AG08395 (cell line): ENCODE measurements around the gene CHCHD6.

Source experiments
- DNase-seq: peaks from one replicate; pipeline ENCODE4 v3.0.0; 2012; ENCODE audit warnings: mixed read lengths, low spot score

Gene CHCHD6

GRCh38 chr3:126826693-126827092 is 122.7 kb downstream of the CHCHD6 start:
- DNase-seq = no peak

DNA sequence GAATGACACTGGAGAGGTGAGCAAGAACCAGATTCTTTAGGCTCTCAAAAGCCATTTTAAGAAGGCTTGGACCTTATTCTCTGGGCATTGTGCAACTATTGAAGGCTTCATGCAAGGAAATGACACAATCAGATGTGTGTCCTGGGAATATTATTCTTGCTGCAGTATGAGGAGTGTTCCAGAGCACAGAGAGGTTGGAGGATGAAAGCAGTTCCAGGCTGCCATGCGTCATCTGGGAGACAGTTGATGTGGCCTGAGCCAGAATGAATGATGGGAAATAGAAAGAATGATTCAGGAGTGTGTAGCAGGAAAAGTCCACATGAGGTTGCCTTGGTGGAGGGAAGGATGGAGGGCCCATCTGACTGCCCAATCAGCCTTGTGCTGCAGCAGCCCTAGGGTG is 123.1 kb downstream of the CHCHD6 start:
- peak; percentile 20 for DNase-seq

- DNase-seq = no peak
These were observed 124.3 kb downstream of the CHCHD6 start for GRCh38 chr3:126828306-126828705.

DNA sequence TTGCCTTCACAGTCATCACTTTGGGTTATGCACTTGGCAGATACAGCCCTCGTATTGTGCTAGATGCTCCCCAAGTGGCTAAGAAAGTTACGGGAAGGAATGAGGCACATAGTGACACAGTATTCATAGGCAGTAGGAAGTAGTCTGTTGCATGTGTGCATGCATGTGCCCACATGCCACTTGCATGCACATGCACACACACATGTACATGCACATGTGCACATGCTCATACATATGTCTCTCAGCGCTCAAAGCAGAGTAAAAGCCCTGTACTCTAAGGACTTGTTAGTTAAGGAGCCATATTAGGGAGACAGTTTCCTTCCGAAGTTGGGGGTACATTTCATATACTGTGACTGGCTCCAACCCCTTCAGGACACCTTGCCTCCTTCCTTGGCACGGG is 128.9 kb downstream of the CHCHD6 start:
- DNase-seq = no peak

- DNase-seq = no peak
These were observed 130.8 kb downstream of the CHCHD6 start for GRCh38 chr3:126834596-126835471.

DNA sequence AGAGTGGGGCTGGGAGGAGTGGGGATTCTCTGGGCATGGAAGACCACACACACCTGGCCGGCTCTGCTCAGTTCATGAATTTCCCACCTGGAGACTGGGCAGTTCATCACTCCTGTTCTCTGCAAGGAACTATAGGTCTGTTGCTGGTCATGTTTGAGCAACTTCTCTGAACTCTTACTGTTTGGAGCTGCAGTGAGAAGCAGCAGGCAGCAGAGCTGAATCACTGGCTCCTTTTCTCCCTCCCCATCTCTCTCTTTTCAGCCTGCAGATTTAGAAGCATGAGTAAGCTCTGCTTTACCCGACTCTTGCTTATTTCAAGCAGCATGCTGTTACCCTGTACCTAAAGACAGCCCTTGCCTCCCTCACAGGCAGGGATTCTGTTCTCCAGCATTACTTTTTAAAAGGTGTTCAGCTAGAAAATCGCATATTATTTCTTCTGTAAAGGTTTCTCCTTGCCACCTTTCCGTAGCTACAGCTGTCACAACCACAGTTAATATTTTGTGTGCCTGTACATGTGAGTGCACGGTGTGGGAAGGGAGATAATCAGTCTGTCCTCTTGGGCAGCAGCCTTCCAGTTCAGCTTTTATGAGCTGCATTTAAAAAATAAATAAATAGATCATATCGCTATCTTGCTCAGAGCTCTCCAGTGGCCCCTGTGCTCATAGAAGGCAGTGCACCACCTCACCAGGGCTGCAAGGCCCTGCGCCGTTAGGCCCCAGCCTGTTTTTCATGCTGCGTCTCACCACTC is 131.6 kb downstream of the CHCHD6 start:
- DNase-seq = peak; percentile 70

DNA sequence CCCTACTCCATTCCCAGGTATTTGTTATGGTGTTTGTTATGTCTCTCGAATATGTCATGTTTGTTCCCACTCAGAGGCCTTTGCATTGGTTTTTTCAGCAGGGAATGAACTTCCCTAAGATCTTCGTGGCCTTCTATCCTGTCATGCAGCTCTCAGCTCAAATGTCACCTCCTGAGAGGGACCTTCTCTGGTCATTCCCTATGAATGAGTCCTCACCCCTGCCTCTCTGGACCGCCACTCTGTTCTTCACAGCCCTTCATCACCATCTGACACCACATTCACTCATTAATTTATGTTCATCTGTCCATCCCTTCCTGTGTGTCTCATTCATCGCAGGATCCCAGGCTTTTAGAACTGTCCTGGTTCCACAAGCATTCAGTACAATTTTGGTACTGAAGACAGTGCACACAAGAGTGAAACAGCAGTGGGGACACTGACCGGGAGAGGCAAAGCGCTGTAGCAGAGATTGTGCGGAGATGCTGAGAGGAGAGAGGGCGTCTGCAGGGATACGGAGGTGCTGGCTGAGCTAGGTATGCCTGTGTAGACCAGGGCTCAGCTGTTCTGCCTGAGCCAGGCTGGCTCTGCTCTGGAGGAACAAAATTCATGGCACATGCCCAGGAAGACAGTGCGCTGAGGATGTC is 132.3 kb downstream of the CHCHD6 start:
- no peak for DNase-seq

DNA sequence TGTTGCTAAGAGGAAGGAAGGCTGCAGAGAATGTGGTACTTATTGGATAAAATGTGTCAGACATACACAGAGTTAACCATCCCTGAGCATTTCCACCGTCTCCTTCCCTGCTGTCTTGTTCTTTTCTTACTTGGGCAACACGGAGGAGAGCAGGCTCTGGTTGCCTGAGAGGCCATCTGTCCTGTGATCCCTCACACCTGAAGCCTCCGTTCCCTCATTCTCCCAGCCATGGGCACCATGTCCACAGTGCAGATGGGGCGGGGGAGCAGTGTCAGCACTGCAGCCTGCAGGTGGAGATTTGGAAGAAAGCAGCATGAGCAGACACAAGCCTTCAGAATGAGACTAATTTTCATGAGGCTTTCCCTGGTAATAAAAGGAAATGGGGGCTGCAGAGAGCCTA is 133.7 kb downstream of the CHCHD6 start:
- no peak for DNase-seq

- DNase-seq = no peak
These were observed 142.1 kb downstream of the CHCHD6 start for GRCh38 chr3:126845920-126846715.

GRCh38 chr3:126847061-126847460 is 143.0 kb downstream of the CHCHD6 start:
- no peak for DNase-seq

DNA sequence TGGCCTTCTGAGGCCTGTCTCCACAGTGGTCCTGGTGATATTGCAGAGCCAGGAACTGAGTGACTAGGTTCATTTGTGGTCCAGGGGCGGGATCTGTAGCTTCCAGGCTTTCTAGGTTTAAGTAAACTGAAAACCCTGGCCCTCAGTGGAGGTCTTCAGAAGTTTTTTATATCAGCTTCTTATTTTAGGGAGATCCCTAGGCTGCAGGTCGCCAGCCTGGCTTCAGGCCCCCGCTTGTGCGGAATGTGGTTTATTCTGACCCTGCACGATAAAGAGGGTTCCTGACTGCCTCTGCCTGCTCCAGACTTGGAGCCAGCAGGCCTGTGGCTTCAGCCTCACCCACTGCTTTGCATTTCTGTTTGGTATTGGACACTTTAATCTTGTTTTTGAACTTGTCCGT is 145.0 kb downstream of the CHCHD6 start:
- no peak for DNase-seq

DNA sequence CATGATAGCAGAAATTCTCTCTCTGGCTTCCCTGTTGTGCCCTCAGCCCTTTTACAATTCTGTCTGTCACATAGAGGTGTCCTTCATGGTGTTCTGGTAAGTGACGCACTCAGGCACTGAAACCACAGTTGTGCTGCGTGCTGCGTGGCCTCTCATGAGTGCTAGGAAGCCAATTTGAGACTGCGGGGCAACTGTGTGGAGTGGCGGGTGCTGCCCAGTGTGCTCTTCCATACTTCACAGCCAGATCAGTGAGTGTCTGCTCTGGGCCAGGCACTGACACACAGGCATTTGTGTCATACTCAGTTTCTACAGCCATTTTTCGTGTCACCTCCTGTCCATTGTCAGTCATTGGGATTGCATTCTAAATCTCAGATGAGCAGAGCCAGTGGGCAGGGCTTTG is 145.7 kb downstream of the CHCHD6 start:
- no peak for DNase-seq

GRCh38 chr3:126850370-126851085 is 146.5 kb downstream of the CHCHD6 start:
- peak; percentile 40 for DNase-seq

- no peak for DNase-seq
These were observed 147.3 kb downstream of the CHCHD6 start for GRCh38 chr3:126851382-126851781.

DNA sequence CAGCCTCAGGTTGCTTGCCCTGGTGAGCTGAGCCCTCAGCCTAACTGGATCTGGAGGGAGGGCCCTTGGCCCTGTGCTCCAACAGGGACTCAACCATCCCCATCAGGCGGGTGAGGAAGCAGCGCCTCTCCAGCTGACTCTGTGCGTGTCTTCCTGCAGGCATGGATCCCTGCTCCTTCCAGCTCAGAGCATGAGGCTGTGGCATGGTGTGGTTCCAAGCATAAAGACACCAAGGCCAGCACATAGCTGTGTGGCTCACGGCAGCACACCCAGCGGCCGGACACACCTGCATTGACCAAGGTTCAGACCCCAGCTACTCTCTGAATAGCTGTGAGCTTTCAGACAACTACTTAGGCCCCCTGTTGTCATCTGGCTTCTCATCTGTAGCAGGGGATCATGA is 147.9 kb downstream of the CHCHD6 start:
- DNase-seq = no peak

- no peak for DNase-seq
These were observed 148.5 kb downstream of the CHCHD6 start for GRCh38 chr3:126852511-126852910.

GRCh38 chr3:126854666-126855065 is 150.6 kb downstream of the CHCHD6 start:
- no peak for DNase-seq

DNA sequence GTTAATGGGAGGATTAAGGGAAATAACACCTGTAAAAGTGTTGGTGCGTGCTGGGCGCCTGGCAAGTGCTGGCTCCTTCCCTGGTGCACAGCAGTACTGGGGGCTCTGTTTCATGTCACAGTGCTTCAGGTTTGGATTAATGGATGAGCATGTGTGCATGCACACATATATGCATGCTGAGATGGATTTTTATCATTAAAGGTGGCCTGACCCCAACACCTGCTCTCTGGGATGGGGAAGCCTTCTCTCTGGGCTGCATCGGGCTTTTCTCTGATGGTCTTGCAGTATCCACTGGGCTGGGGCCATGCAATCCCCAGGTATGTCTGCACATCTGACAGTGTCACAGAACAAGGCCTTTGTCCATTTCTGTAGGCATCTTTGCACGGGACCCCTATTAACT is 151.3 kb downstream of the CHCHD6 start:
- no peak for DNase-seq

DNA sequence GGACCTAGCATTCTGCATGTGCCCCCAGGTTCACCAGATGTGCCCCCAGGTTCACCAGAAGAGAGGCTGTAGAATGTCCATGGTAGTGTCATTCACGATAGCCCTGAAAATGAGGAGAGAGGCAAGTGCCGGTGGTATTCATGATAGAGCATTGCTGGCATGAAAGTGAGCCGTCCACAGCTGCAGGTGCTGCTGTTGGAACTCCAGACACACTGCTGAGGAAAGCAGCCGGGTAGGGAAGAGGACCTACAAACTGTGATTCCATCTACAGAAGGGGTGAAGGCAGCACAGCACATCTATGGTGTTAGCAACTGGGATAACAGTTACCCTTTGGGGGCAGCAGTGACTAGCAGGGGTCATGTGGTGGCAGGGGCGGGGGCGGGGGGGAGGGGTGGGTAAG is 153.9 kb downstream of the CHCHD6 start:
- DNase-seq = no peak

- DNase-seq = no peak
These were observed 154.4 kb downstream of the CHCHD6 start for GRCh38 chr3:126858401-126858800.

- peak; percentile 82 for DNase-seq
These were observed 154.8 kb downstream of the CHCHD6 start for GRCh38 chr3:126858887-126859286.
